Dendritic cell treated with granulocyte-macrophage colony-stimulating factor and Interleukin-4, amounts not matched to agents 40 ng/mL and 50 ng/mL, for 4 days (primary cell): ENCODE results near the gene GZMH.
A peak's percentile ranks its signal among the peaks of the same experiment; 100 is the strongest.
"Not testable (repeated sequence)": the region's sequence is repeated elsewhere in the genome, so short reads cannot be mapped to it uniquely, and the experiment has no call there.

ENCODE experiments used
- H3K27ac Mint-ChIP-seq: one replicate; pipeline ENCODE4 v1.8.0; 2022; ENCODE audit warnings: mild to moderate bottlenecking, mixed read lengths
- H3K27me3 Mint-ChIP-seq: one replicate; pipeline ENCODE4 v1.8.0; 2022; ENCODE audit warnings: mild to moderate bottlenecking, mixed read lengths
- H3K36me3 Mint-ChIP-seq: one replicate; pipeline ENCODE4 v1.8.0; 2022; ENCODE audit warnings: low read depth, mixed read lengths
- H3K4me1 Mint-ChIP-seq: one replicate; pipeline ENCODE4 v1.8.0; 2022; ENCODE audit warnings: low read depth, mixed read lengths
- H3K4me3 Mint-ChIP-seq: one replicate; pipeline ENCODE4 v1.8.0; 2022; ENCODE audit warnings: mild to moderate bottlenecking, moderate library complexity, mixed read lengths
- H3K9me3 Mint-ChIP-seq: one replicate; pipeline ENCODE4 v1.8.0; 2022; ENCODE audit warnings: mixed read lengths
- intact Hi-C: fragments of 100-400 bp; cut with micrococcal nuclease; formaldehyde crosslinking; loops from one replicate; pipeline ENCODE4 v1.15.0; 2022

Gene GZMH

GRCh38 chr14:24612196-24612595 is 2.7 kb upstream of the GZMH start:
- H3K36me3 Mint-ChIP-seq, result no peaks in the 10 kb centered on the region
- peak overlapping the region; percentile 21 for H3K27ac Mint-ChIP-seq
- H3K9me3 Mint-ChIP-seq, result peaks cover 10% of the 10 kb centered on the region
- no peaks in the 10 kb centered on the region for H3K27me3 Mint-ChIP-seq
- intact Hi-C loops, result no loop called here
- peaks cover 39% of the 10 kb centered on the region for H3K4me1 Mint-ChIP-seq
- H3K4me3 Mint-ChIP-seq, result no peak overlapping the region

GRCh38 chr14:24607635-24608514 is 1.6 kb downstream of the GZMH start:
- Mint-ChIP-seq H3K27me3 (peaks cover 2% of the 10 kb centered on the region), H3K9me3 (peaks cover 7% of the 10 kb centered on the region), H3K4me1 (peaks cover 44% of the 10 kb centered on the region), H3K27ac (no peak overlapping the region), H3K36me3 (no peaks in the 10 kb centered on the region), H3K4me3 (no peak overlapping the region)
- intact Hi-C loops, result loop anchor here (2.0 kb wide), 1 partner anchor 71 kb away; no protein-coding TSS in a partner anchor

GRCh38 chr14:24607081-24607480 is 2.4 kb downstream of the GZMH start:
- Mint-ChIP-seq H3K36me3 (no peaks in the 10 kb centered on the region), H3K4me1 (peaks cover 36% of the 10 kb centered on the region)
- intact Hi-C loops, result loop anchor here (2.0 kb wide), 1 partner anchor 72 kb away; no protein-coding TSS in a partner anchor

GRCh38 chr14:24606297-24606696 is 3.2 kb downstream of the GZMH start:
- no peaks in the 10 kb centered on the region for H3K9me3 Mint-ChIP-seq
- intact Hi-C loops, result loop anchor here (2.0 kb wide), 1 partner anchor 73 kb away; no protein-coding TSS in a partner anchor
- peaks cover 2% of the 10 kb centered on the region for H3K27me3 Mint-ChIP-seq
- no peak overlapping the region for H3K4me3 Mint-ChIP-seq
- no peak overlapping the region for H3K27ac Mint-ChIP-seq
- peaks cover 31% of the 10 kb centered on the region for H3K4me1 Mint-ChIP-seq
- H3K36me3 Mint-ChIP-seq, result no peaks in the 10 kb centered on the region

More at GRCh38 chr14:24607081-24607480, 2.4 kb downstream of the GZMH start:
- H3K27ac Mint-ChIP-seq, result no peak overlapping the region
- no peak overlapping the region for H3K4me3 Mint-ChIP-seq
- peaks cover 2% of the 10 kb centered on the region for H3K27me3 Mint-ChIP-seq
- no peaks in the 10 kb centered on the region for H3K9me3 Mint-ChIP-seq

GRCh38 chr14:24605435-24606190 is 3.9 kb downstream of the GZMH start:
- H3K9me3 Mint-ChIP-seq, result no peaks in the 10 kb centered on the region
- peaks cover 2% of the 10 kb centered on the region for H3K27me3 Mint-ChIP-seq
- H3K27ac Mint-ChIP-seq, result no peak overlapping the region
- no peaks in the 10 kb centered on the region for H3K36me3 Mint-ChIP-seq
- peaks cover 35% of the 10 kb centered on the region for H3K4me1 Mint-ChIP-seq
- no peak overlapping the region for H3K4me3 Mint-ChIP-seq
- intact Hi-C loops, result loop anchor here (2.0 kb wide), 1 partner anchor 73 kb away; no protein-coding TSS in a partner anchor

GRCh38 chr14:24597403-24597802 is 12.1 kb downstream of the GZMH start:
- Mint-ChIP-seq H3K9me3 (peaks cover 18% of the 10 kb centered on the region), H3K27ac (no peak overlapping the region), H3K4me1 (peaks cover 19% of the 10 kb centered on the region), H3K4me3 (no peak overlapping the region), H3K36me3 (no peaks in the 10 kb centered on the region), H3K27me3 (no peaks in the 10 kb centered on the region)
- intact Hi-C loops, result no loop called here

- no peak overlapping the region for H3K27ac Mint-ChIP-seq
- intact Hi-C loops, result no loop called here
Observed at GRCh38 chr14:24595073-24595808, 14.2 kb downstream of the GZMH start.

GRCh38 chr14:24591004-24591403 is 18.5 kb downstream of the GZMH start:
- H3K4me3 Mint-ChIP-seq, H3K27ac Mint-ChIP-seq, H3K4me1 Mint-ChIP-seq, intact Hi-C loops, H3K27me3 Mint-ChIP-seq, H3K36me3 Mint-ChIP-seq: not testable (repeated sequence)
- H3K9me3 Mint-ChIP-seq, result peaks cover 54% of the 10 kb centered on the region

More at GRCh38 chr14:24595073-24595808, 14.2 kb downstream of the GZMH start:
- no peaks in the 10 kb centered on the region for H3K36me3 Mint-ChIP-seq
- no peak overlapping the region for H3K4me3 Mint-ChIP-seq
- peaks cover 12% of the 10 kb centered on the region for H3K4me1 Mint-ChIP-seq
- no peaks in the 10 kb centered on the region for H3K27me3 Mint-ChIP-seq
- peaks cover 31% of the 10 kb centered on the region for H3K9me3 Mint-ChIP-seq

GRCh38 chr14:24584402-24584801 is 25.1 kb downstream of the GZMH start:
- H3K27me3 Mint-ChIP-seq, H3K4me3 Mint-ChIP-seq, H3K27ac Mint-ChIP-seq, H3K36me3 Mint-ChIP-seq, intact Hi-C loops: not testable (repeated sequence)
- Mint-ChIP-seq H3K9me3 (peaks cover 31% of the 10 kb centered on the region), H3K4me1 (peaks cover 10% of the 10 kb centered on the region)

GRCh38 chr14:24578558-24578957 is 30.9 kb downstream of the GZMH start:
- no peaks in the 10 kb centered on the region for H3K9me3 Mint-ChIP-seq
- peaks cover 51% of the 10 kb centered on the region for H3K4me1 Mint-ChIP-seq
- no peaks in the 10 kb centered on the region for H3K27me3 Mint-ChIP-seq
- intact Hi-C loops, result no loop called here
- no peak overlapping the region for H3K4me3 Mint-ChIP-seq
- no peaks in the 10 kb centered on the region for H3K36me3 Mint-ChIP-seq
- no peak overlapping the region for H3K27ac Mint-ChIP-seq

GRCh38 chr14:24576771-24577170 is 32.7 kb downstream of the GZMH start:
- Mint-ChIP-seq H3K4me1 (peaks cover 44% of the 10 kb centered on the region), H3K36me3 (no peaks in the 10 kb centered on the region), H3K27me3 (no peaks in the 10 kb centered on the region), H3K4me3 (no peak overlapping the region), H3K27ac (no peak overlapping the region), H3K9me3 (no peaks in the 10 kb centered on the region)
- intact Hi-C loops, result no loop called here

- Mint-ChIP-seq H3K27ac (peak within 1 kb of the TSS; percentile 3), H3K9me3 (no peaks in the 10 kb centered on the region), H3K36me3 (no peaks in the 10 kb centered on the region), H3K4me1 (peaks cover 45% of the 10 kb centered on the region), H3K27me3 (no peaks in the 10 kb centered on the region), H3K4me3 (no peak within 1 kb of the TSS)
- intact Hi-C loops, result no loop called here
Observed at GRCh38 chr14:24576182-24576581, 33.3 kb downstream of the GZMH start, which contains the start of gene CTSG. Gene CTSG (minus strand): TSS chr14:24576250. CDS start chr14:24576223, 27 bp downstream.

- no peak overlapping the region for H3K27ac Mint-ChIP-seq
- intact Hi-C loops, result no loop called here
Observed at GRCh38 chr14:24574206-24574774, 35.2 kb downstream of the GZMH start.

More at GRCh38 chr14:24574206-24574774, 35.2 kb downstream of the GZMH start:
- Mint-ChIP-seq H3K36me3 (no peaks in the 10 kb centered on the region), H3K9me3 (no peaks in the 10 kb centered on the region), H3K4me1 (peaks cover 53% of the 10 kb centered on the region), H3K27me3 (no peaks in the 10 kb centered on the region), H3K4me3 (no peak overlapping the region)
